PC-3 (cell line): ENCODE results near the gene STK24. TPM values are rescaled to one million over a fixed set of nuclear protein-coding genes. Genes with fewer than 3 reads are reported as not detected.

Experiments
- ATAC-seq: fragments of 200-7000 bp; cut with Tn5 transposase; 2 replicates; pipeline ENCODE4 v1.9.1; 2020; ENCODE audit warnings: mild to moderate bottlenecking, moderate library complexity
- BruUV-seq: library from RNA; stranded (reverse); fragments of 400-500 nt; replicated peaks from 2 replicates; lab custom pipeline; 2021; lab: Mats Ljungman, UMichigan
- CTCF ChIA-PET: fragments of 300-600 bp; sonication (Branson Sonifier 250); formaldehyde crosslinking; loops from one replicate; lab custom pipeline; 2022; ENCODE audit warnings: antibody characterized with exemption; lab: Charles Lee
- POLR2A ChIA-PET: fragments of 300-600 bp; sonication (Branson Sonifier 250); formaldehyde crosslinking; loops from one replicate; lab custom pipeline; 2022; ENCODE audit warnings: antibody characterized with exemption; ENCODE audit not compliant: unreplicated experiment; lab: Charles Lee
- DNase-seq: peaks from one replicate; pipeline ENCODE4 v3.0.0-alpha.2; 2015
- H2AFZ ChIP-seq: fragments of 300-600 bp; sonication (generic); 2 replicates; pipeline ENCODE4 v1.6.0; 2016; ENCODE audit warnings: antibody characterized with exemption, low read length
- H3F3A ChIP-seq: fragments of 300-600 bp; sonication (generic); one replicate; pipeline ENCODE4 v1.6.0; 2017; ENCODE audit warnings: antibody characterized with exemption, low read length, control low read depth, mild to moderate bottlenecking; ENCODE audit not compliant: unreplicated experiment
- H3K27ac ChIP-seq: fragments of 300-600 bp; sonication (generic); 2 replicates; pipeline ENCODE4 v1.5.1; 2016; ENCODE audit warnings: mild to moderate bottlenecking, low read length
- H3K27me3 ChIP-seq: fragments of 300-600 bp; sonication (generic); 2 replicates; pipeline ENCODE4 v1.6.1; 2016; ENCODE audit warnings: low read length, mixed read lengths
- H3K36me3 ChIP-seq: fragments of 300-600 bp; sonication (generic); 2 replicates; pipeline ENCODE4 v1.6.1; 2016; ENCODE audit warnings: low read depth, mixed run types, low read length, mixed read lengths
- H3K4me1 ChIP-seq: fragments of 300-600 bp; sonication (generic); 2 replicates; pipeline ENCODE4 v1.5.1; 2016; ENCODE audit warnings: low read length; ENCODE audit not compliant: insufficient read depth
- H3K4me2 ChIP-seq: fragments of 300-600 bp; sonication (generic); 2 replicates; pipeline ENCODE4 v1.6.0; 2016; ENCODE audit warnings: low read length
- H3K4me3 ChIP-seq: fragments of 300-600 bp; sonication (generic); 2 replicates; pipeline ENCODE4 v1.5.1; 2016; ENCODE audit warnings: mild to moderate bottlenecking, low read length, mixed read lengths
- H3K79me2 ChIP-seq: fragments of 300-600 bp; sonication (generic); 2 replicates; pipeline ENCODE4 v1.6.1; 2017; ENCODE audit warnings: low read length, mixed read lengths
- H3K9ac ChIP-seq: fragments of 300-600 bp; sonication (generic); 2 replicates; pipeline ENCODE4 v1.6.0; 2016; ENCODE audit warnings: mild to moderate bottlenecking, low read length
- H3K9me2 ChIP-seq: fragments of 300-600 bp; sonication (generic); replicated peaks from 2 replicates; pipeline ENCODE4 v1.6.1; 2016; ENCODE audit warnings: mixed run types, low read length, mixed read lengths
- H3K9me3 ChIP-seq: fragments of 300-600 bp; sonication (generic); 2 replicates; pipeline ENCODE4 v1.6.1; 2016; ENCODE audit warnings: low read length, mixed read lengths
- H4K20me1 ChIP-seq: fragments of 300-600 bp; sonication (generic); 2 replicates; pipeline ENCODE4 v1.6.1; 2016; ENCODE audit warnings: low read length, mixed read lengths
- EZH2 ChIP-seq: fragments of 300-600 bp; sonication (generic); IDR thresholded peaks from one replicate; pipeline ENCODE4 v1.6.1; 2017; ENCODE audit warnings: antibody characterized with exemption, mild to moderate bottlenecking, low read length; ENCODE audit not compliant: unreplicated experiment
- EZH2phosphoT487 ChIP-seq: fragments of 300-600 bp; sonication (generic); IDR thresholded peaks from 2 replicates; pipeline ENCODE4 v1.6.1; 2018; ENCODE audit warnings: mild to moderate bottlenecking, antibody characterized with exemption, low read length, borderline replicate concordance
- intact Hi-C: fragments of 100-400 bp; cut with micrococcal nuclease; formaldehyde crosslinking; loops from 2 replicates; pipeline ENCODE4 v1.9.0; 2023
- total RNA-seq: library from RNA; depleted of rRNA; stranded (reverse); fragments of >200 nt; gene quantifications from 2 replicates; pipeline ENCODE4 v1.2.3, GENCODE V29; 2014
- TF ChIP-seq, protein P1 (sequence below): fragments of 300-600 bp; sonication (generic); conservative IDR thresholded peaks from 2 replicates; pipeline ENCODE4 v1.5.1; 2017; ENCODE audit warnings: antibody characterized with exemption, low read depth, mild to moderate bottlenecking, low read length

The STK24 gene
- total RNA-seq, 1 experiment from 2014 or later, result 52.4 TPM

DNA sequence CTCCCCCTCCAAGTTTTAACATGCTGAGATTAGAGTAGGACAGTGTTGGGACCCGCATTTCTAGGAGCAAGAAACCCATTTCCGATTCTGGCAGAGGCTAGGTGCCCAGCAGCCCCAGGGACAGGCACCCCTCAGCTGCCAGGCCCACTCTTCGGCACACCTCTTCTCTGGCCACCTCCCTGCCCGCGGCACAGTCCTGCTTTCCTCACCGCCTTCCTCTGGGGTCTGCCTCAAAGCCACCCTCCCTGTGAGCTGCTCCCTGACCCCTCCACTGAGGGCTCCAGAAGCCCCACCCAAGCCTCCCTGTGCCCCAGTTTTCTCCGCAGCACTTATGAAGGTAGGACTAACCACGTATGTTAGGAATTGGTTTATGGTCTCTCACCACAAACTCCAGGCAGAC, 79.9 kb downstream of the STK24 start:
- BruUV-seq, result no TSS peak
- Histone ChIP-seq H4K20me1 (no peaks in the 10 kb centered on the region), H3K9ac (no peak overlapping the region), H3K27ac (no peak overlapping the region), H2AFZ (no peak overlapping the region), H3K36me3 (no peaks in the 10 kb centered on the region), H3K27me3 (no peaks in the 10 kb centered on the region), H3K4me2 (no peak overlapping the region), H3K4me1 (no peaks in the 10 kb centered on the region), H3K9me3 (no peaks in the 10 kb centered on the region), H3K9me2 (no peaks in the 10 kb centered on the region), H3K79me2 (peaks cover 56% of the 10 kb centered on the region), H3K4me3 (no peak overlapping the region), H3F3A (no peaks in the 10 kb centered on the region)
- DNase-seq (no peak), ATAC-seq (no peak)
- ChIA-PET POLR2A (no interaction called here), CTCF (no interaction called here)
- no peak for TF ChIP-seq EZH2
- TF ChIP-seq, protein P1, sequence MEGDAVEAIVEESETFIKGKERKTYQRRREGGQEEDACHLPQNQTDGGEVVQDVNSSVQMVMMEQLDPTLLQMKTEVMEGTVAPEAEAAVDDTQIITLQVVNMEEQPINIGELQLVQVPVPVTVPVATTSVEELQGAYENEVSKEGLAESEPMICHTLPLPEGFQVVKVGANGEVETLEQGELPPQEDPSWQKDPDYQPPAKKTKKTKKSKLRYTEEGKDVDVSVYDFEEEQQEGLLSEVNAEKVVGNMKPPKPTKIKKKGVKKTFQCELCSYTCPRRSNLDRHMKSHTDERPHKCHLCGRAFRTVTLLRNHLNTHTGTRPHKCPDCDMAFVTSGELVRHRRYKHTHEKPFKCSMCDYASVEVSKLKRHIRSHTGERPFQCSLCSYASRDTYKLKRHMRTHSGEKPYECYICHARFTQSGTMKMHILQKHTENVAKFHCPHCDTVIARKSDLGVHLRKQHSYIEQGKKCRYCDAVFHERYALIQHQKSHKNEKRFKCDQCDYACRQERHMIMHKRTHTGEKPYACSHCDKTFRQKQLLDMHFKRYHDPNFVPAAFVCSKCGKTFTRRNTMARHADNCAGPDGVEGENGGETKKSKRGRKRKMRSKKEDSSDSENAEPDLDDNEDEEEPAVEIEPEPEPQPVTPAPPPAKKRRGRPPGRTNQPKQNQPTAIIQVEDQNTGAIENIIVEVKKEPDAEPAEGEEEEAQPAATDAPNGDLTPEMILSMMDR, result no peak
- no peak for TF ChIP-seq EZH2phosphoT487
- intact Hi-C loops, result no loop called here

DNA sequence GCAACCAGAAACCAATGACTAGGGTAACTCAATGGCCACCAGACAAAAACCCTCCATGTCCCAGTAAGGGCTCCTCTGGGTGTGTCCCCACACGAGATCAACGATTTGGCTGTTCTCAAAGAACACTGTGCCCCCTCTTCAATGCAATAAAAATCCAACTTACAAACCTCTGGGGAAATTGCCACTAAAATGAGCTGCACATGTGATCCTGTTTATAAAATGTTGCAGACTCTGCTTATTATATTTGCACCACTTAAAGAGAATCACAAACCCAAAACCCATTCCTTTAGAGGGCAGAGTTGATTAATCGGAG, 80.5 kb downstream of the STK24 start:
- ChIA-PET POLR2A (no interaction called here), CTCF (no interaction called here)
- Histone ChIP-seq H4K20me1 (no peaks in the 10 kb centered on the region), H3K36me3 (no peaks in the 10 kb centered on the region), H3K4me1 (no peaks in the 10 kb centered on the region), H3K4me2 (no peak overlapping the region), H3K27me3 (no peaks in the 10 kb centered on the region), H3K9me2 (no peaks in the 10 kb centered on the region), H3K9ac (no peak overlapping the region), H3K4me3 (no peak overlapping the region), H3K79me2 (peaks cover 56% of the 10 kb centered on the region), H3K27ac (no peak overlapping the region), H3F3A (no peaks in the 10 kb centered on the region), H3K9me3 (no peaks in the 10 kb centered on the region), H2AFZ (no peak overlapping the region)
- TF ChIP-seq EZH2phosphoT487 (no peak), EZH2 (no peak)
- TF ChIP-seq, protein P1, result no peak
- intact Hi-C loops, result no loop called here
- BruUV-seq, result no TSS peak
- DNase-seq (no peak), ATAC-seq (no peak)

DNA sequence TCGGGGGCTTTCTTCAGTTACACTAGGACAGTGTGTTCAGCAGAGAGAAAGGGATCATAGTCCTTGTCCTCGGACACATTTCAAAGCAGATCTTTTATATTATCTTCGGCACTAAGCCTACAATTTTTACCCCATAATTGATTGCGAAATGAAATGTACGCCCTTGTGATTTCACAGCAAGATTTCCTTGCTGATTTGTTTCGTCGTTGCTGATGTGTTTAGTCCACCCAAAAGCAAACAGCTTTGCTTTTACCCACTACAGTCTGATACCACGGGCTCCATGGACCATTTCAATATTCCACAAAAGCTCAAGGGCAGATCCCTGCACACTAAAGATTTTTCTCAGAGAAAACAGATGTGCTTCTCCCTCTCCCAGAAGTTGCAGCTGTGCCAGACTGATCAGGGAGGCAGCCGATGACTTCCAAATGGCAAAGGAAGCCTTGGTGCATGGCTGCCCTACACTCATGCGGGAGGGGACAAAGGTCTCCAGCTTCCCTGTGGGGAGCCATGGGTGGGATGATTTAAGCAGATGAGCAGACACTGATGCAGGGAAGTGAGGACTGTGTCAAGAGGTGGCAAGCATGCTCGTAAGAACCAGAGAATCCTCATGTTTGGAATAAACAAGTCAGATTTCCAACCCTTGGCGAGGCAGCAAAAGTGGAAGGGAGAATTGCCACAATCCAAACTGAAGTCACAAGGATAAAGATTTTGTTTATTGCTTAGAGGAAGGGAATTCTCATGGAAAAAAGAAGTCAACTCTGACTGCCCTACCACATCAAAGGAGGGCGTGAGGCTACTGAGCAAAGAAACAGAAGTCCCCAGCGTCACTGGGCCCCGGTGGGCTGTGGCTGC, 81.1 kb downstream of the STK24 start:
- DNase-seq, result no peak
- CTCF ChIA-PET, result no interaction called here
- ATAC-seq, result no peak

More for the DNA sequence above, 81.1 kb downstream of the STK24 start:
- no peak overlapping the region for H3K27ac ChIP-seq
- no peaks in the 10 kb centered on the region for H3K27me3 ChIP-seq
- H3K4me2 ChIP-seq, result no peak overlapping the region
- no peak overlapping the region for H2AFZ ChIP-seq
- no peaks in the 10 kb centered on the region for H3K9me3 ChIP-seq
- H3K9ac ChIP-seq, result no peak overlapping the region
- no peak overlapping the region for H3K4me3 ChIP-seq
- H4K20me1 ChIP-seq, result no peaks in the 10 kb centered on the region
- intact Hi-C loops, result no loop called here
- H3K9me2 ChIP-seq, result no peaks in the 10 kb centered on the region
- H3F3A ChIP-seq, result no peaks in the 10 kb centered on the region
- no peaks in the 10 kb centered on the region for H3K4me1 ChIP-seq
- no peaks in the 10 kb centered on the region for H3K36me3 ChIP-seq
- TF ChIP-seq EZH2phosphoT487, result no peak
- TF ChIP-seq, protein P1, result no peak
- no peak for TF ChIP-seq EZH2
- POLR2A ChIA-PET, result no interaction called here
- BruUV-seq, result no TSS peak
- peaks cover 56% of the 10 kb centered on the region for H3K79me2 ChIP-seq
